A549 treated with AZD9567 at 1 μM for 4 hours (cell line): ENCODE measurements around the gene CLUH. TPM values are rescaled to one million over a fixed set of nuclear protein-coding genes. Genes with fewer than 3 reads are reported as not detected.

Experiments used
- total RNA-seq: library from RNA; stranded (reverse); fragments of 200-300 nt; extraction: Qiagen RNA extraction; gene quantifications from 5 replicates; pipeline ENCODE4 v1.2.3, GENCODE V29; 2022; ENCODE audit not compliant: insufficient read depth

CLUH gene, protein sequence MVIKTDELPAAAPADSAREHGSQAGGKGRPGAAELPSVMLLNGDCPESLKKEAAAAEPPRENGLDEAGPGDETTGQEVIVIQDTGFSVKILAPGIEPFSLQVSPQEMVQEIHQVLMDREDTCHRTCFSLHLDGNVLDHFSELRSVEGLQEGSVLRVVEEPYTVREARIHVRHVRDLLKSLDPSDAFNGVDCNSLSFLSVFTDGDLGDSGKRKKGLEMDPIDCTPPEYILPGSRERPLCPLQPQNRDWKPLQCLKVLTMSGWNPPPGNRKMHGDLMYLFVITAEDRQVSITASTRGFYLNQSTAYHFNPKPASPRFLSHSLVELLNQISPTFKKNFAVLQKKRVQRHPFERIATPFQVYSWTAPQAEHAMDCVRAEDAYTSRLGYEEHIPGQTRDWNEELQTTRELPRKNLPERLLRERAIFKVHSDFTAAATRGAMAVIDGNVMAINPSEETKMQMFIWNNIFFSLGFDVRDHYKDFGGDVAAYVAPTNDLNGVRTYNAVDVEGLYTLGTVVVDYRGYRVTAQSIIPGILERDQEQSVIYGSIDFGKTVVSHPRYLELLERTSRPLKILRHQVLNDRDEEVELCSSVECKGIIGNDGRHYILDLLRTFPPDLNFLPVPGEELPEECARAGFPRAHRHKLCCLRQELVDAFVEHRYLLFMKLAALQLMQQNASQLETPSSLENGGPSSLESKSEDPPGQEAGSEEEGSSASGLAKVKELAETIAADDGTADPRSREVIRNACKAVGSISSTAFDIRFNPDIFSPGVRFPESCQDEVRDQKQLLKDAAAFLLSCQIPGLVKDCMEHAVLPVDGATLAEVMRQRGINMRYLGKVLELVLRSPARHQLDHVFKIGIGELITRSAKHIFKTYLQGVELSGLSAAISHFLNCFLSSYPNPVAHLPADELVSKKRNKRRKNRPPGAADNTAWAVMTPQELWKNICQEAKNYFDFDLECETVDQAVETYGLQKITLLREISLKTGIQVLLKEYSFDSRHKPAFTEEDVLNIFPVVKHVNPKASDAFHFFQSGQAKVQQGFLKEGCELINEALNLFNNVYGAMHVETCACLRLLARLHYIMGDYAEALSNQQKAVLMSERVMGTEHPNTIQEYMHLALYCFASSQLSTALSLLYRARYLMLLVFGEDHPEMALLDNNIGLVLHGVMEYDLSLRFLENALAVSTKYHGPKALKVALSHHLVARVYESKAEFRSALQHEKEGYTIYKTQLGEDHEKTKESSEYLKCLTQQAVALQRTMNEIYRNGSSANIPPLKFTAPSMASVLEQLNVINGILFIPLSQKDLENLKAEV (N-terminal part only)
- 116 to 130 TPM (median 124 TPM) in 5 replicates for total RNA-seq

DNA sequence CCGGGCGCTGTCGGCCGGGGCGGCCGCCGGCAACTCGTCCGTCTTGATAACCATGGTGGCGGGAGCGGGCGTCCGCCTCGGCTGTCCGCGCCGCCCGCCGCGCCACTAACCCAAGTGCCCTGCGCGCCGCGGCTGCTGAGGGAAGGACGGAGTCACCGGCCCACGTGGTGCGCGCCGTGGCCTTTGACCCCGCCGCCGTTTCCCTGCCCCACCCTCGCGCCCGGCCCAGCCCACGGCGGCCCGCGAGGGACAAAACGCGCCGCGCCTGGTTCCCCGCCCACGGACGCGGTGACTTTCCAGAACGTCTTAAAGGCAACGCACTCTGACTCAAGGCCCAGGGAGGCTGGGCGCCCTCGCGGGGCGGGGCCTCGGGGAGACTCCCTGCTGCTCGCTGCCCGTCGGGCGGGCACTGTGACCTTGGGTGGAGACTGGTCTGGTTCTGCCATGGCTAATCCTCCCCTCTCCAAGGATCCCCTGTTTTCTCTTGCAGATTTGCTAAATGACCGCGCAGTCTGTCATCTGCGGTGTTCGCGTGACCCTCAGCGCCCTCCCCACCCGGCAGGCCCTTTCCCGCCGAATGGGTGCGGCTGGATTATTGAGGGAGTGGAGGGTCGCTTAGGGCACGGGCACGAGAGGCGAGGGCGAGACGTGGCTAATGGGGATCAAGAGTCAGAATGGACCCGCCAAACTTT, at the start of gene CLUH:
Gene CLUH (minus strand): TSS at position 157 of the 692 bp plus-strand sequence. CDS start 103 bp downstream, at position 54.

DNA sequence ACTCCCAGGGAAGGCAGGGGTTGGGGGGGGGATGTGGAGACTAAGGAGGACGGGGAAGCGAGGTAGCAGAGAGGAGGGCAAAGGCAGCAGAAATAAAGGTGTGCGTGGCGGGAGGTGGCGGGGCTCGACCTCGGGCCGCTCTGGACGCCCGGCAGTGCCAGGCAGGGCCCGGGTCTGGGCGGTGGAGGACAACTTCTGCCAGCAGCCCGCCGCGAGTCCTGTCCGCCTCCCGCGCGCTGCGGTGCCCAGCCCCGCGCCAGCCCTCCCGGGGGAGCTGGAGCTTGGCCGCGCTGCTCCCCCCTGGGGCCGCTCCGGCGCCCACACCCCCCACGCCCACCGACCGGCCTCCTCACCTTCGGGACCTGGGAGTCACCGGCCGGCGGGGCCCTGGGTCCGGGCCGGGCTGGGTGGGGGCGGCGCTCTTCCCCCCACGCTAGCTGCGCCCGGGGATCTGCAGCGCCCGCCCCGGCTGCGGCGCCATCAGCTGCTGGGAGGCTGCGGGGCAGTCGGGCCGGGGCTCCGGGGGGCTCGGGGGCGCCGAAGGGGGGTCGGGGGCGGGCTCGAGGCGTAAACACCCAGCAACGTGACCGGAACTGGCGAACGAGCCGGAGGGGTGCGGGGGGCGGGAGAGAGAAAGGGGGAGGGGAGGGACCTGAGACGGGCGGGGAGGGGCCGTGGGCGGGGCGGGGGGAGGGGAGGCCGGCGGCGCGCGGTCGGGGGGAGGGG, 37.7 kb upstream of the CLUH start, which contains the start of gene CCDC92B:
Gene CCDC92B (minus strand): TSS at position 595 of the 726 bp plus-strand sequence. CDS start 14,507 bp downstream, outside the sequence.

Other genes starting within 250 kb of the CLUH start
- gene METTL16, start 199.9 kb downstream of the CLUH start, total RNA-seq = 30.9 to 31.3 TPM (median 31.1 TPM) in 5 replicates
- 185 to 253 TPM (median 197 TPM) in 5 replicates for gene PAFAH1B1, start 118.1 kb downstream of the CLUH start, total RNA-seq
- 0.09 to 0.16 TPM (median 0.16 TPM) in 4 of 5 replicates, not detected in the other for gene CCDC92B, start 37.9 kb upstream of the CLUH start, total RNA-seq
- gene RAP1GAP2, start 84.7 kb upstream of the CLUH start, total RNA-seq = 17.0 to 36.6 TPM (median 21.4 TPM) in 5 replicates